ENCODE data around the gene SMC4. TPM values are rescaled to one million over a fixed set of nuclear protein-coding genes. Genes with fewer than 3 reads are reported as not detected.

Gene SMC4
- total and polyA plus RNA-seq, 2 of the 13 experiments (the other 11 are each of a cell fraction or from before 2014, with no cell fraction given): 19.2 to 74.3 TPM

GRCh38 chr3:160402221-160403027 lies 3.0 kb downstream of the SMC4 start:
- ATAC-seq (no peak), FAIRE-seq (no peak), DNase-seq (ENCODE audit: low spot score) (no peak)
- intact Hi-C loops (cut with micrococcal nuclease; ENCODE audit: unreplicated experiment): no loop called here
- peak overlapping the region; percentile 75 for H3K4me2 ChIP-seq (ENCODE audit: low read depth, low read length)
- CTCF ChIA-PET (ENCODE audit: low intra/inter-chr PET ratio, low total read pairs): no interaction called here
- 8% methylated on average over 11 of the region's 11 CpGs for WGBS (ENCODE audit: low lambda C conversion rate)
- peak overlapping the region; percentile 98 for H3K27ac ChIP-seq (ENCODE audit: extremely low read length, insufficient read depth, low read length)
- H3K4me3 ChIP-seq (replicated peaks in 1 of 3; ENCODE audit: insufficient read depth in 1 of 3, low read depth in 2 of 3, low read length in 3 of 3): peak overlapping the region; percentile 87 to 94 (median 94); a peak in 5 of 6 replicates
- H3K9me3 ChIP-seq (ENCODE audit: low read length): no peaks in the 10 kb centered on the region
- peaks cover 9% of the 10 kb centered on the region; the same call in 1 of the 2 replicates for H4K20me1 ChIP-seq (ENCODE audit: insufficient read depth, low read length)
- peaks cover 0 to 7% of the 10 kb centered on the region in 2 experiments; a peak in 2 of 5 replicates for H3K36me3 ChIP-seq (replicated peaks in 1 of 2; ENCODE audit: control insufficient read depth in 1 of 2, insufficient read depth in 2 of 2, low read length in 2 of 2)
- no peaks in the 10 kb centered on the region; a peak in 1 of 5 replicates for H3K27me3 ChIP-seq (ENCODE audit: control insufficient read depth in 1 of 2, insufficient read depth in 2 of 2, low read length in 2 of 2)
- H3K9ac ChIP-seq (ENCODE audit: insufficient read depth, low read depth, low read length): peak overlapping the region; percentile 96
- H2AFZ ChIP-seq (ENCODE audit: low read length): no peak overlapping the region
- in situ Hi-C loops (cut with HindIII; ENCODE audit: extremely low pct_ligation_motif_present, low pct_unique_long_range_greater_than_20kb): loop anchor here (25.0 kb wide), 1 partner anchor 365 kb away; no protein-coding TSS in a partner anchor
- TF ChIP-seq YEATS4 (CRISPR knock-in tag; IDR thresholded peaks at IDR 0.05; ENCODE audit: borderline replicate concordance) (no peak), ASH2L (IDR thresholded peaks at IDR 0.05; ENCODE audit: insufficient read length, low read depth, low read length) (peak; percentile 29), ONECUT2 (CRISPR knock-in tag; IDR thresholded peaks at IDR 0.05) (no peak), SAP130 (CRISPR knock-in tag; IDR thresholded peaks at IDR 0.05; ENCODE audit: low read depth) (0 out of 2 replicates have a peak, but pooled peaks have one; percentile 6), CBX2 (IDR thresholded peaks at IDR 0.05; ENCODE audit: low read depth, low read length) (no peak), CBX2 (CRISPR knock-in tag; IDR thresholded peaks at IDR 0.05; ENCODE audit: low read depth) (no peak)
- BruUV-seq (replicated peaks): no TSS peak
- H3K4me1 ChIP-seq (ENCODE audit: insufficient read depth, low read length): peaks cover 32% of the 10 kb centered on the region
- POLR2A ChIA-PET: interaction anchor here (1.2 kb wide), 1 partner anchor 8 kb away, joined by 3 read pairs; no protein-coding TSS in a partner anchor
- H3K79me2 ChIP-seq (ENCODE audit: insufficient read depth, low read length): peaks cover 92% of the 10 kb centered on the region

DNA sequence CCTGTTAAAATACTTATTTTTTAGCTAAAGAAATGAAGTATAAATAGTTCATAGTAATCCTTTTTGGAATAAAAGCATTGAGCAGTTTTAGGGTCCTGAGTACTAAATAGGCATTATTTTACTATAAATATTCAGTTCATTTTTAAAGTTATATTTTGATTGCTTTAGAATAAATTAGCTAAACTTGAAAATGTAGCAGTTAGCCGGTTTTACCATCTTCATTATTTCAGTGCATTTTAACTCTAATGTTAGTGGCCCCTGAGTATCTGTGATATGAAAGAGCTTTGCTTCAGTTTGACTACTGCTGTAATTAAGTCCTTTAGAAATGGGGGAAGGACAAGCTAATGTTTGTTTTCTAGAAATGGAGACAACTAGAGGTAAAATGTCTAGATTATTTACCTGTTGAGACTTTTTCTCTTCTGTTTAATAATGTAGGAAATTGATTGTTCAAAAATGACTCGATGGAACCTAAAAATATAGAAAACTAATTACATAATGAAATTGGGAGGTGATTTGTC lies 3.6 kb downstream of the SMC4 start:
- Histone ChIP-seq H3K4me3 (replicated peaks in 1 of 3; ENCODE audit: insufficient read depth in 1 of 3, low read depth in 2 of 3, low read length in 3 of 3) (peak overlapping the region; percentile 87 to 94 (median 94); a peak in 5 of 6 replicates), H3K4me1 (ENCODE audit: insufficient read depth, low read length) (peaks cover 25% of the 10 kb centered on the region), H3K9me3 (ENCODE audit: low read length) (no peaks in the 10 kb centered on the region), H3K27me3 (ENCODE audit: control insufficient read depth in 1 of 2, insufficient read depth in 2 of 2, low read length in 2 of 2) (no peaks in the 10 kb centered on the region; a peak in 1 of 5 replicates), H3K79me2 (ENCODE audit: insufficient read depth, low read length) (peaks cover 93% of the 10 kb centered on the region), H3K27ac (ENCODE audit: extremely low read length, insufficient read depth, low read length) (peak overlapping the region; percentile 98), H4K20me1 (ENCODE audit: insufficient read depth, low read length) (peaks cover 9% of the 10 kb centered on the region; the same call in 1 of the 2 replicates), H3K36me3 (replicated peaks in 1 of 2; ENCODE audit: control insufficient read depth in 1 of 2, insufficient read depth in 2 of 2, low read length in 2 of 2) (peaks cover 0 to 7% of the 10 kb centered on the region in 2 experiments; a peak in 2 of 5 replicates), H3K9ac (ENCODE audit: insufficient read depth, low read depth, low read length) (peak overlapping the region; percentile 96), H3K4me2 (ENCODE audit: low read depth, low read length) (peak overlapping the region; percentile 75), H2AFZ (ENCODE audit: low read length) (no peak overlapping the region)
- ChIA-PET POLR2A (no interaction called here), CTCF (ENCODE audit: low intra/inter-chr PET ratio, low total read pairs) (no interaction called here)
- in situ Hi-C loops (cut with HindIII; ENCODE audit: extremely low pct_ligation_motif_present, low pct_unique_long_range_greater_than_20kb): loop anchor here (25.0 kb wide), 1 partner anchor 366 kb away; no protein-coding TSS in a partner anchor
- ATAC-seq: no peak
- FAIRE-seq: no peak
- WGBS (ENCODE audit: low lambda C conversion rate): 8% methylated on average over 2 of the region's 2 CpGs
- no peak for DNase-seq (ENCODE audit: low spot score)
- intact Hi-C loops (cut with micrococcal nuclease; ENCODE audit: unreplicated experiment): no loop called here
- no TSS peak for BruUV-seq (replicated peaks)
- no peak for TF ChIP-seq KAT2B (IDR thresholded peaks at IDR 0.05; ENCODE audit: borderline replicate concordance, low read depth, low read length)
- no peak for TF ChIP-seq HOXA9 (CRISPR knock-in tag; IDR thresholded peaks at IDR 0.05; ENCODE audit: borderline replicate concordance)
- no peak for TF ChIP-seq ZNF12 (CRISPR knock-in tag; IDR thresholded peaks at IDR 0.05)
- TF ChIP-seq ZHX2 (IDR thresholded peaks at IDR 0.05; ENCODE audit: low read depth): no peak
- TF ChIP-seq ZHX2 (CRISPR knock-in tag; IDR thresholded peaks at IDR 0.05; ENCODE audit: borderline replicate concordance): no peak
- no peak for TF ChIP-seq CC2D1A (CRISPR knock-in tag; IDR thresholded peaks at IDR 0.05)
